ENCODE measurements around the gene ATP6V0A1. TPM values are rescaled to one million over a fixed set of nuclear protein-coding genes. Genes with fewer than 3 reads are reported as not detected.

Gene ATP6V0A1
- total and polyA plus RNA-seq, 2 of the 4 experiments (the other 2 are of a cell fraction) = 18.8 to 34.0 TPM

DNA sequence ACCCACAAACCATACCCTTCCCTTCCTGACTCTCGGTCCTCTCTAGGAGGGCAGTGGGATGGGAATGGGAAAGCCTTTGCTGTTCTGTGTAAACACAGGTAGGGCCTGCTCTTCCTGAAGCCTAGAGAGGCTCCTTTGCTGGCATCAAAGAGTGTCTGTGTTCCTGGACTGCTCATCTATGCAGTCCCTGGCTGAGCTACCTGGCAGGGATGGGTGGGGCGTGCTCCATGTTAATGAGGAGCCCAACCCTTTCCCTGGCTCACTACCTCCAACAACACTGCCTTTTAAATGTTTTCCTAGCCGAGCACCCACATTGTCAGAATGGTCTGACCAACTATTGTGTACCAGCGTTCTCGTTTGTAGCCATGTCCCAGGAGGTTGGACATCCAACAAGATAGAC lies 50.7 kb downstream of the ATP6V0A1 start:
- TF ChIP-seq, protein P1, sequence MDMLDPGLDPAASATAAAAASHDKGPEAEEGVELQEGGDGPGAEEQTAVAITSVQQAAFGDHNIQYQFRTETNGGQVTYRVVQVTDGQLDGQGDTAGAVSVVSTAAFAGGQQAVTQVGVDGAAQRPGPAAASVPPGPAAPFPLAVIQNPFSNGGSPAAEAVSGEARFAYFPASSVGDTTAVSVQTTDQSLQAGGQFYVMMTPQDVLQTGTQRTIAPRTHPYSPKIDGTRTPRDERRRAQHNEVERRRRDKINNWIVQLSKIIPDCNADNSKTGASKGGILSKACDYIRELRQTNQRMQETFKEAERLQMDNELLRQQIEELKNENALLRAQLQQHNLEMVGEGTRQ (IDR thresholded peaks at IDR 0.05; ENCODE audit: low read depth, low read length) = no peak
- TF ChIP-seq RFX5 (IDR thresholded peaks at IDR 0.05; ENCODE audit: low read depth, low read length) (no peak), RAD21 (IDR thresholded peaks at IDR 0.05; ENCODE audit: low read length) (no peak), FOS (IDR thresholded peaks at IDR 0.05; ENCODE audit: low read depth, low read length) (no peak), POLR2A (IDR thresholded peaks at IDR 0.05; ENCODE audit: low read depth, low read length) (no peak), MAFK (IDR thresholded peaks at IDR 0.05; ENCODE audit: low read depth, low read length) (no peak), CHD1 (IDR thresholded peaks at IDR 0.05; ENCODE audit: low read depth, low read length) (no peak), CEBPB (IDR thresholded peaks at IDR 0.05; ENCODE audit: low read depth, low read length) (no peak), MXI1 (IDR thresholded peaks at IDR 0.05; ENCODE audit: borderline replicate concordance, low read depth, low read length) (no peak)
- TF ChIP-seq, protein P2, sequence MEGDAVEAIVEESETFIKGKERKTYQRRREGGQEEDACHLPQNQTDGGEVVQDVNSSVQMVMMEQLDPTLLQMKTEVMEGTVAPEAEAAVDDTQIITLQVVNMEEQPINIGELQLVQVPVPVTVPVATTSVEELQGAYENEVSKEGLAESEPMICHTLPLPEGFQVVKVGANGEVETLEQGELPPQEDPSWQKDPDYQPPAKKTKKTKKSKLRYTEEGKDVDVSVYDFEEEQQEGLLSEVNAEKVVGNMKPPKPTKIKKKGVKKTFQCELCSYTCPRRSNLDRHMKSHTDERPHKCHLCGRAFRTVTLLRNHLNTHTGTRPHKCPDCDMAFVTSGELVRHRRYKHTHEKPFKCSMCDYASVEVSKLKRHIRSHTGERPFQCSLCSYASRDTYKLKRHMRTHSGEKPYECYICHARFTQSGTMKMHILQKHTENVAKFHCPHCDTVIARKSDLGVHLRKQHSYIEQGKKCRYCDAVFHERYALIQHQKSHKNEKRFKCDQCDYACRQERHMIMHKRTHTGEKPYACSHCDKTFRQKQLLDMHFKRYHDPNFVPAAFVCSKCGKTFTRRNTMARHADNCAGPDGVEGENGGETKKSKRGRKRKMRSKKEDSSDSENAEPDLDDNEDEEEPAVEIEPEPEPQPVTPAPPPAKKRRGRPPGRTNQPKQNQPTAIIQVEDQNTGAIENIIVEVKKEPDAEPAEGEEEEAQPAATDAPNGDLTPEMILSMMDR (conservative IDR thresholded peaks at IDR 0.05; ENCODE audit: low read depth, low read length) = no peak
- Histone ChIP-seq H3K4me3 (ENCODE audit: insufficient read depth, low read depth, low read length) (no peak overlapping the region), H2BK15ac (ENCODE audit: low read depth, low read length) (no peak overlapping the region), H4K91ac (ENCODE audit: insufficient read depth, low read depth, low read length) (no peak overlapping the region), H4K8ac (ENCODE audit: low read depth in 2 of 2, low read length in 2 of 2) (no peak overlapping the region), H2AK5ac (ENCODE audit: low read depth, low read length) (no peak overlapping the region), H3K27ac (ENCODE audit: insufficient read depth, low read length) (no peak overlapping the region), H3K36me3 (ENCODE audit: control insufficient read depth, insufficient read depth, low read length) (peaks cover 24% of the 10 kb centered on the region), H2BK120ac (ENCODE audit: low read depth, low read length) (no peak overlapping the region), H2AK9ac (replicated peaks; ENCODE audit: low read depth, low read length, poor library complexity) (no peak overlapping the region), H3K4ac (ENCODE audit: low read depth, low read length) (no peak overlapping the region), H3K4me2 (ENCODE audit: low read depth, low read length) (no peak overlapping the region), H3K27me3 (ENCODE audit: control insufficient read depth, insufficient read depth, low read length) (no peaks in the 10 kb centered on the region), H3K79me1 (ENCODE audit: low read depth in 1 of 2, low read length in 2 of 2) (peaks cover 0 to 12% of the 10 kb centered on the region in 2 experiments; a peak in 1 of 4 replicates), H2BK5ac (ENCODE audit: low read depth, low read length, poor library complexity, severe bottlenecking) (no peak overlapping the region), H4K20me1 (ENCODE audit: insufficient read depth, low read length) (no peaks in the 10 kb centered on the region), H3K4me1 (ENCODE audit: control insufficient read depth, insufficient read depth, low read length) (peaks cover 22% of the 10 kb centered on the region), H3K23ac (ENCODE audit: low read depth, low read length) (no peak overlapping the region), H2AFZ (replicated peaks; ENCODE audit: low read length, poor library complexity) (no peak overlapping the region), H3K9me3 (ENCODE audit: control insufficient read depth, insufficient read depth, low read length) (no peaks in the 10 kb centered on the region), H4K5ac (ENCODE audit: low read depth, low read length) (no peak overlapping the region), H3K9me1 (ENCODE audit: insufficient read depth, low read length) (peaks cover 20% of the 10 kb centered on the region), H3K9ac (ENCODE audit: low read depth, low read length) (no peak overlapping the region), H3K56ac (ENCODE audit: extremely low read depth, insufficient read depth, low read length) (no peak overlapping the region), H3K18ac (ENCODE audit: low read depth, low read length) (no peak overlapping the region), H2BK20ac (ENCODE audit: low read depth, low read length) (no peak overlapping the region), H3K14ac (replicated peaks; ENCODE audit: low read depth, low read length) (no peak overlapping the region)
- dilution Hi-C loops (cut with HindIII; ENCODE audit: low sequenced_read_pairs, unreplicated experiment) (no loop called here), intact Hi-C loops (cut with micrococcal nuclease) (no loop called here), in situ Hi-C loops (cut with MboI; ENCODE audit: low sequenced_read_pairs) (no loop called here)
- WGBS, 2 experiments (ENCODE audit: extremely low coverage in 2 of 2, insufficient read length in 1 of 2) = 100% methylated on average over 2 of the region's 5 CpGs; no CpG with 5 or more reads in 1 of the 2 experiments
- DNase-seq (no peak), ATAC-seq (ENCODE audit: low read depth) (no peak)
- BruUV-seq (replicated peaks) = no TSS peak
- POLR2A ChIA-PET (ENCODE audit: unreplicated experiment) = no interaction called here
- CTCF ChIA-PET = interaction anchor here (0.9 kb wide), 1 partner anchor 100 kb away, joined by 3 read pairs; no protein-coding TSS in a partner anchor

Measured in IMR-90 (cell line).